DND-41 (cell line): ENCODE measurements around the gene TJP2.

Experiments used
- ATAC-seq: fragments of 200-7000 bp; cut with Tn5 transposase; 3 replicates; pipeline ENCODE4 v1.9.1; 2021; ENCODE audit warnings: low read depth; ENCODE audit not compliant: insufficient read depth
- DNase-seq: peaks from one replicate; pipeline ENCODE4 v3.0.0-alpha.2; 2020
- H2AFZ ChIP-seq: 2 replicates; pipeline ENCODE4 v1.6.0; 2012; ENCODE audit warnings: low read depth, low read length
- H3K27ac ChIP-seq: 2 replicates; pipeline ENCODE4 v1.5.1; 2012; ENCODE audit warnings: low read length, inconsistent platforms
- H3K27me3 ChIP-seq: fragments of 200-600 bp; sonication (generic); 2 replicates; pipeline ENCODE4 v1.6.0; 2012; ENCODE audit warnings: low read length, mild to moderate bottlenecking, inconsistent platforms; ENCODE audit not compliant: insufficient read depth, poor library complexity
- H3K36me3 ChIP-seq: 2 replicates; pipeline ENCODE4 v1.5.1; 2012; ENCODE audit warnings: low read length, inconsistent platforms; ENCODE audit not compliant: insufficient read depth
- H3K4me1 ChIP-seq: 2 replicates; pipeline ENCODE4 v1.5.1; 2012; ENCODE audit warnings: mild to moderate bottlenecking, low read length; ENCODE audit not compliant: insufficient read depth
- H3K4me2 ChIP-seq: 2 replicates; pipeline ENCODE4 v1.6.0; 2012; ENCODE audit warnings: mild to moderate bottlenecking, moderate library complexity, low read length, inconsistent platforms; ENCODE audit not compliant: insufficient read depth
- H3K4me3 ChIP-seq, 2 experiments: fragments of 200-600 bp in 1 of 2; shearing (Covaris generic) in 1 of 2; 2 replicates each; pipeline ENCODE4 v1.5.1; 2012 to 2016; ENCODE audit warnings: inconsistent platforms in 2 of 2, low read length in 2 of 2, mild to moderate bottlenecking in 2 of 2, low read depth in 1 of 2, moderate library complexity in 1 of 2
- H3K79me2 ChIP-seq: 2 replicates; pipeline ENCODE4 v1.6.0; 2012; ENCODE audit warnings: low read length, inconsistent platforms; ENCODE audit not compliant: insufficient read depth
- H3K9ac ChIP-seq: 2 replicates; pipeline ENCODE4 v1.6.0; 2012; ENCODE audit warnings: low read depth, mild to moderate bottlenecking, inconsistent platforms, low read length, moderate library complexity
- H3K9me3 ChIP-seq: 2 replicates; pipeline ENCODE4 v1.5.1; 2012; ENCODE audit warnings: low read length, moderate library complexity, mild to moderate bottlenecking, inconsistent platforms; ENCODE audit not compliant: insufficient read depth, severe bottlenecking
- H4K20me1 ChIP-seq: 2 replicates; pipeline ENCODE4 v1.6.0; 2012; ENCODE audit warnings: low read length; ENCODE audit not compliant: insufficient read depth
- EZH2 ChIP-seq: IDR thresholded peaks from 3 replicates; pipeline ENCODE4 v1.6.1; 2012; ENCODE audit warnings: borderline replicate concordance, low read depth, mild to moderate bottlenecking, moderate library complexity, low read length, inconsistent platforms; ENCODE audit not compliant: severe bottlenecking
- TF ChIP-seq, protein P1 (sequence below): IDR thresholded peaks from 2 replicates; pipeline ENCODE4 v1.5.1; 2012; ENCODE audit warnings: borderline replicate concordance, low read length, moderate library complexity, mild to moderate bottlenecking; ENCODE audit not compliant: poor library complexity, severe bottlenecking; ENCODE audit errors: extremely low read depth

TJP2 gene

DNA sequence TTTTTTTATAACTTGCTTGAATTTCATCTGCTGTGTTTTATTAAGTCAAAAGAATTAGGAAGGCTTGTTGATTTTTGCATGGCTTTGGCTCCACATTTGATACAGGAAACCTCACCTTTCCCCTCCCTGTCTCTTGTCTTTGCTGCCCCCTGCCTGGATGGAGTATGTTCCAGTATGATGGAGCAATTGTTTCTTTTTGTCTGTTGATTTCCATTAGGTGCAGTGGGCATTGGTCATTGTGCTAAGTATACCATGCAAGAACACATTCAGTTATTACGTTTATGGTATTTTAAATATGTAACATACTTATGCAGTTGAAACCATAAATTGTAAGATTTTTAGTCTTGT, 19.6 kb downstream of the TJP2 start:
- no peaks in the 10 kb centered on the region for H4K20me1 ChIP-seq
- no peak for DNase-seq

GRCh38 chr9:69194702-69195418, 20.8 kb downstream of the TJP2 start:
- TF ChIP-seq, protein P1, sequence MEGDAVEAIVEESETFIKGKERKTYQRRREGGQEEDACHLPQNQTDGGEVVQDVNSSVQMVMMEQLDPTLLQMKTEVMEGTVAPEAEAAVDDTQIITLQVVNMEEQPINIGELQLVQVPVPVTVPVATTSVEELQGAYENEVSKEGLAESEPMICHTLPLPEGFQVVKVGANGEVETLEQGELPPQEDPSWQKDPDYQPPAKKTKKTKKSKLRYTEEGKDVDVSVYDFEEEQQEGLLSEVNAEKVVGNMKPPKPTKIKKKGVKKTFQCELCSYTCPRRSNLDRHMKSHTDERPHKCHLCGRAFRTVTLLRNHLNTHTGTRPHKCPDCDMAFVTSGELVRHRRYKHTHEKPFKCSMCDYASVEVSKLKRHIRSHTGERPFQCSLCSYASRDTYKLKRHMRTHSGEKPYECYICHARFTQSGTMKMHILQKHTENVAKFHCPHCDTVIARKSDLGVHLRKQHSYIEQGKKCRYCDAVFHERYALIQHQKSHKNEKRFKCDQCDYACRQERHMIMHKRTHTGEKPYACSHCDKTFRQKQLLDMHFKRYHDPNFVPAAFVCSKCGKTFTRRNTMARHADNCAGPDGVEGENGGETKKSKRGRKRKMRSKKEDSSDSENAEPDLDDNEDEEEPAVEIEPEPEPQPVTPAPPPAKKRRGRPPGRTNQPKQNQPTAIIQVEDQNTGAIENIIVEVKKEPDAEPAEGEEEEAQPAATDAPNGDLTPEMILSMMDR, result no peak
- no peak for TF ChIP-seq EZH2
- ATAC-seq (no peak), DNase-seq (no peak)
- H3K27me3 ChIP-seq, result no peaks in the 10 kb centered on the region
- H3K79me2 ChIP-seq, result peaks cover 2% of the 10 kb centered on the region; the same call in 1 of the 2 replicates
- H3K27ac ChIP-seq, result no peak overlapping the region
- H4K20me1 ChIP-seq, result no peaks in the 10 kb centered on the region; the same call in 1 of the 2 replicates
- H2AFZ ChIP-seq, result no peak overlapping the region
- H3K9me3 ChIP-seq, result no peaks in the 10 kb centered on the region
- no peaks in the 10 kb centered on the region for H3K36me3 ChIP-seq
- no peak overlapping the region for H3K4me2 ChIP-seq
- peaks cover 29% of the 10 kb centered on the region for H3K4me1 ChIP-seq
- no peak overlapping the region for H3K4me3 ChIP-seq
- no peak overlapping the region for H3K9ac ChIP-seq

More for the DNA sequence above, 19.6 kb downstream of the TJP2 start:
- no peak overlapping the region for H3K4me3 ChIP-seq
- H3K27me3 ChIP-seq, result no peaks in the 10 kb centered on the region
- no peaks in the 10 kb centered on the region for H3K36me3 ChIP-seq
- peaks cover 2% of the 10 kb centered on the region; the same call in 1 of the 2 replicates for H3K79me2 ChIP-seq
- H3K9ac ChIP-seq, result no peak overlapping the region
- no peak for ATAC-seq
- TF ChIP-seq, protein P1, result peak; percentile 5
- no peak for TF ChIP-seq EZH2
- H3K27ac ChIP-seq, result no peak overlapping the region
- no peak overlapping the region for H2AFZ ChIP-seq
- no peaks in the 10 kb centered on the region for H3K9me3 ChIP-seq
- H3K4me2 ChIP-seq, result no peak overlapping the region
- peaks cover 29% of the 10 kb centered on the region for H3K4me1 ChIP-seq

DNA sequence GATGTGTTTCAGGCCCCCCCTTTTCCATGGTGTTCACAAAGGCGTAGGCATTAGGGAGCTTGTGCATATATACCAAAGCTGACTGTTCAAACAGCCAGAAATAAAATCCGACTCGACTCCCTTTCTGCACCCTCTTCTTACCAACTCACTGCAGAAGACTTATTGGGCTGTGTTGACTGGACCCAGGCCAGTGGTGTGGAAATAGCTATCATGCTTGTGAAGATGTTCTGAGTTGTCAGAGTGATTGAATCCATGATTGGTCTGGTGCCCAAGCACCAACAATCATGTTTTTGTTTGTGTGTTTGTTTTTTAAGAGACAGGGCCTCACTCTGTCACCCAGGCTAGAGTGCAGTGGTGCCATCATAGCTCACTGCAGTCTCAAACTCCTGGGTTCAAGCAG, 21.6 kb downstream of the TJP2 start:
- Histone ChIP-seq H3K27me3 (no peaks in the 10 kb centered on the region), H3K4me1 (peaks cover 23% of the 10 kb centered on the region), H3K4me3 (no peak overlapping the region), H3K9ac (no peak overlapping the region), H3K79me2 (peaks cover 2% of the 10 kb centered on the region; the same call in 1 of the 2 replicates), H4K20me1 (peaks cover 5% of the 10 kb centered on the region; the same call in 1 of the 2 replicates), H3K36me3 (no peaks in the 10 kb centered on the region), H3K4me2 (no peak overlapping the region), H3K9me3 (no peaks in the 10 kb centered on the region), H2AFZ (no peak overlapping the region), H3K27ac (no peak overlapping the region)
- ATAC-seq (no peak), DNase-seq (no peak)
- no peak for TF ChIP-seq EZH2
- TF ChIP-seq, protein P1, result no peak
